ENCODE data around the gene MED7. TPM values are rescaled to one million over a fixed set of nuclear protein-coding genes. Genes with fewer than 3 reads are reported as not detected.
A peak's percentile ranks its signal among the peaks of the same experiment; 100 is the strongest.

Gene MED7
- total and polyA plus RNA-seq, 9 of the 15 experiments (the other 6 are each of a cell fraction or from before 2014, with no cell fraction given) = 4.5 to 38.7 (median 12.2) TPM

- TF ChIP-seq BHLHE40 (IDR thresholded peaks at IDR 0.05; ENCODE audit: low read length) = no peak
Observed at GRCh38 chr5:157150995-157151394, 8.3 kb upstream of the MED7 start (continued).

DNA sequence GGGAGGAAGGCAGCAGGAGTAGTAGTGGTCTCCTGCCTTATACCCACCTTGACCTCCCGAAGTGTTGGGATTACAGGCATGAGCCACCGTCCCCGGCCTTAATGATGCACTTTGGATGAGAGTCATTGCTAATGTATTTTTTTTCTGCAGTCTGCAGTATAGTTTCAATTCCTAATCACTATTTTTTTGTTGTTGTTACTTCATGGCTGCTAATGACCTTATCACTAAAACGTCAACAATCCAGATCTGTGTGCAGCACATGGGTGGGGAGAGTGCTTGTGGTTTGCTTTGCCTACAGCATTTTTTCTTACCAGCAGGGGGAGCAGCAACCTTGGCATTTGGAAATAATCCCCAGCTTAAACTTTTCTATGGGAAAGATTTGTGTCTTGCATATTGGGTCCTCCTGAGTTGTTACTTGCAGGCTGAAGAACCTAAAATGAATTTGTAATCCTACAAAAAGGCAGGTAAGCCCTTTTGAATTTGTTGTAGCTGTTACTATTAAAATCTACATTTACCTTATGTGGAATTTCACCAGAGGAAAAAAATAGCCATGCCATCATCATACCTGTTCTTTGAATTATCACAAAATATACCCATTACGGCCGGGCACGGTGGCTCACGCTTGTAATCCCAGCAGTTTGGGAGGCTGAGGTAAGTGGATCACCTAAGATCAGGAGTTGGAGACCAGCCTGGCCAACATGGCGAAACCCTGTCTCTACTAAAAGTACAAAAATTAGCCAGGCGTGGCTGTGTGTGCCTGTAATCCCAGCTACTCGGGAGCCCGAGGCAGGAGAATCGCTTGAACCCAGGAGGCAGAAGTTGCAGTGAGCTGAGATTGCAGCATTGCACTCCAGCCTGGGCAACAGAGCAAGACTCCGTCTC is 6.3 kb upstream of the MED7 start:
- Histone ChIP-seq H3K4me3 (no peak overlapping the region), H3K36me3 (ENCODE audit: control insufficient read depth, insufficient read depth, low read length) (no peaks in the 10 kb centered on the region), H4K20me1 (replicated peaks; ENCODE audit: control insufficient read depth, insufficient read depth, low read length) (no peaks in the 10 kb centered on the region), H3K79me2 (ENCODE audit: control insufficient read depth, insufficient read depth, low read length) (no peaks in the 10 kb centered on the region), H3K4me1 (replicated peaks in 1 of 2; ENCODE audit: control insufficient read depth in 2 of 2, insufficient read depth in 2 of 2, low read length in 2 of 2) (peaks cover 0 to 5% of the 10 kb centered on the region in 2 experiments; a peak in 3 of 5 replicates), H3K9ac (ENCODE audit: insufficient read depth in 1 of 2, low read depth in 2 of 2, low read length in 2 of 2) (no peak overlapping the region), H2AFZ (ENCODE audit: low read depth, low read length) (peak overlapping the region; percentile 58; the same call in 1 of the 2 replicates), H3K4me2 (ENCODE audit: insufficient read depth, low read length) (no peak overlapping the region; the same call in 1 of the 2 replicates), H3K9me3 (replicated peaks; ENCODE audit: control insufficient read depth, insufficient read depth, low read depth, low read length) (no peaks in the 10 kb centered on the region), H3K27me3 (ENCODE audit: control insufficient read depth in 2 of 2, insufficient read depth in 2 of 2, low read length in 2 of 2) (no peaks in the 10 kb centered on the region; a peak in 1 of 5 replicates), H3K27ac (ENCODE audit: extremely low read depth, low read depth, low read length) (no peak overlapping the region), H3K9me1 (ENCODE audit: control insufficient read depth, insufficient read depth, low read length) (no peaks in the 10 kb centered on the region)
- no TSS peak for BruUV-seq (replicated peaks)
- DNase-seq (ENCODE audit: extremely low read depth in 1 of 4, low spot score in 3 of 4) (peak; percentile 71 to 79 (median 74)), ATAC-seq (peak; percentile 95), FAIRE-seq (peak; percentile 86)
- in situ Hi-C loops (cut with MboI) = no loop called here
- WGBS (ENCODE audit: insufficient coverage, low coverage, missing lambda C conversion rate) = 30% methylated on average over 14 of the region's 14 CpGs
- CTCF ChIA-PET (ENCODE audit: low intra/inter-chr PET ratio) = interaction anchor here (0.6 to 1.4 kb wide), 3 partner anchors 116 to 165 kb away, joined by 3 to 4 read pairs (median 3); no protein-coding TSS in a partner anchor
- intact Hi-C loops (cut with micrococcal nuclease) = loop anchor here (1.0 to 10.0 kb wide), 4 partner anchors 104 to 596 kb away; partner anchors contain the start of gene LSM11
- POLR2A ChIA-PET = interaction anchor here (1.0 kb wide), 1 partner anchor 96 kb away, joined by 3 read pairs; no protein-coding TSS in a partner anchor
- TF ChIP-seq SMARCE1 (IDR thresholded peaks at IDR 0.05) = no peak
- TF ChIP-seq ZBTB17 (CRISPR knock-in tag; IDR thresholded peaks at IDR 0.05) = no peak
- peak in 1 of 2 experiments; percentile 36; a peak in 1 of 4 replicates for TF ChIP-seq MAZ (CRISPR knock-in tag; conservative IDR thresholded peaks at IDR 0.05 in 1 of 2, IDR thresholded peaks at IDR 0.05 in 1 of 2)
- no peak for TF ChIP-seq POLR2B (IDR thresholded peaks at IDR 0.05; ENCODE audit: low read depth, partially characterized antibody)
- TF ChIP-seq CREB5 (CRISPR knock-in tag; IDR thresholded peaks at IDR 0.05) = no peak
- TF ChIP-seq RFX5 (IDR thresholded peaks at IDR 0.05; ENCODE audit: low read depth, low read length) = no peak
- no peak for TF ChIP-seq ZSCAN32 (CRISPR knock-in tag; IDR thresholded peaks at IDR 0.05)
- TF ChIP-seq ZFX (CRISPR knock-in tag; IDR thresholded peaks at IDR 0.05) = no peak
- TF ChIP-seq ZEB2 (IDR thresholded peaks at IDR 0.05) = no peak
- TF ChIP-seq ZNF707 (CRISPR knock-in tag; conservative IDR thresholded peaks at IDR 0.05) = no peak
- TF ChIP-seq, protein P1, sequence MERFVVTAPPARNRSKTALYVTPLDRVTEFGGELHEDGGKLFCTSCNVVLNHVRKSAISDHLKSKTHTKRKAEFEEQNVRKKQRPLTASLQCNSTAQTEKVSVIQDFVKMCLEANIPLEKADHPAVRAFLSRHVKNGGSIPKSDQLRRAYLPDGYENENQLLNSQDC (CRISPR knock-in tag; IDR thresholded peaks at IDR 0.05) = no peak
- no peak for TF ChIP-seq XRCC3 (IDR thresholded peaks at IDR 0.05)
- 0 out of 2 replicates have a peak, but pooled peaks have one; percentile 23 for TF ChIP-seq SOX6 (IDR thresholded peaks at IDR 0.05)
- peak; percentile 76 for TF ChIP-seq DEAF1 (CRISPR knock-in tag; IDR thresholded peaks at IDR 0.05)
- TF ChIP-seq POLR2AphosphoS5 (IDR thresholded peaks at IDR 0.05; ENCODE audit: control insufficient read depth, insufficient read depth, low read depth, low read length) = no peak
- TF ChIP-seq ZNF217 (CRISPR knock-in tag; IDR thresholded peaks at IDR 0.05) = no peak
- TF ChIP-seq ZC3H11A (IDR thresholded peaks at IDR 0.05; ENCODE audit: low read depth, low read length) = no peak
